ENCODE measurements around the gene QKI. TPM values are rescaled to one million over a fixed set of nuclear protein-coding genes. Genes with fewer than 3 reads are reported as not detected.

QKI gene
- total RNA-seq, 2 donors from 2014 or later: 366 to 434 TPM

DNA sequence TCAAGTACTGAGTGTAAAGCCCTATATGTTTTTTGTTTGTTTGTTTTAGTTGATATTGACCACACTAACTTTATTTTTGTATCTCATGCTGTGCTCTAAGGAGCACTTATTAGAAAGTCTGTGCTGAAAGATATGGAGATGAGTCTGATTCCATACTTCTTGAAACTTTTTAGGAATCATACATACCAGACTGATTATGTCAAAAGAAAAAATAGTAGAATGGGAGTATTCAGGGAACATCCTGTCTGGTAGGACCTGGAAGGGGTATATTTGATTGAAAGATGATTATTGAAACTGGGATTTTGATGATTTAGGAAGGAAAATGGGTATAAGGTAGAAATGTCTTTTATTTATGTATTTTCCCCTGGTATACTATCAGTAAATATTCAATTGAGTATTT is 111.4 kb downstream of the QKI start:
- H3K27me3 ChIP-seq: no peaks in the 10 kb centered on the region
- peaks cover 0 to 85% of the 10 kb centered on the region in 2 donors for H3K4me1 ChIP-seq
- DNase-seq (ENCODE audit: low spot score): no peak
- TF ChIP-seq CTCF (IDR thresholded peaks at IDR 0.05): no peak
- no peaks in the 10 kb centered on the region for H3K36me3 ChIP-seq
- H3K4me3 ChIP-seq: no peak overlapping the region
- H3K27ac ChIP-seq: no peak overlapping the region
- H3K9me3 ChIP-seq: no peaks in the 10 kb centered on the region

DNA sequence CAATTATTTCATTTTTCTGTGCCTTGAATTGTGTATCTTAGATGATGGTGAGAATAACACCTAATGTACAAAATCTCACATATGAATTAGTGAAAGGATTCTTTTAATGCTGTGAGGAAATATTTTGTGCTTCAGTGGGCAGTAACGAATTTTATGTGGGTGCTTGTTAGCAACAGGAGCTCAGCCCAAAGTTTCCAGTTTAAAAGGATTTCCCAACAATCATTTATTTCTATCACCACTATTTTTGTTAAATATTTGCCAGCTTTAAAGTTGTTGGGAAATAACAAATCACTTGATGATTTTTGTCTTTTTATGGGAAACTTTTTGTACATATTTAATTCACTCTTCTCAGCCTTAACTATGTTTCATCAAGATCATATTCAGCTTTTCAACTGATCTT is 111.8 kb downstream of the QKI start:
- TF ChIP-seq CTCF (IDR thresholded peaks at IDR 0.05): no peak
- H3K4me3 ChIP-seq: no peak overlapping the region
- no peaks in the 10 kb centered on the region for H3K9me3 ChIP-seq
- no peak overlapping the region for H3K27ac ChIP-seq
- no peaks in the 10 kb centered on the region for H3K27me3 ChIP-seq
- H3K36me3 ChIP-seq: no peaks in the 10 kb centered on the region
- peaks cover 0 to 88% of the 10 kb centered on the region in 2 donors for H3K4me1 ChIP-seq
- DNase-seq (ENCODE audit: low spot score): no peak

DNA sequence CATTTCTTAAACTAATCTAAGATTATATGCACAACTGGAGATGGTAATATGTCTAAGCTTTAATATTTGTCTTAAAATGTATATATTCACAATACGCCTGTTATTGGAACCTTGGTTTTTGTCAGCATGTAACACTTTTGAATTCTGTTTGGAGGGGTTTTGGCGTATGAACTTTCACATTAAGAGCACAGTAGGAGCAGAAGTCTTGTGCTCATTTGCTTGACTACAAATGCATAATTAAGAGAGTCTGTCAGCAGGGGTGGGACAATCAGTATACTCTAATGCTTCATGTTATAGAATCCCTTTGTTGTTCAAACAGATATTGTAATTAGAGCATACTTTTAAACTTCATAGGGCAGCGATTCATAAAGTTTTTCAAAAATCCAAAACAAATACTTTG is 112.8 kb downstream of the QKI start:
- Histone ChIP-seq H3K27ac (no peak overlapping the region), H3K36me3 (no peaks in the 10 kb centered on the region), H3K27me3 (no peaks in the 10 kb centered on the region), H3K4me3 (no peak overlapping the region), H3K9me3 (no peaks in the 10 kb centered on the region), H3K4me1 (peaks cover 0 to 89% of the 10 kb centered on the region in 2 donors)
- no peak for TF ChIP-seq CTCF (IDR thresholded peaks at IDR 0.05)
- DNase-seq (ENCODE audit: low spot score): no peak

DNA sequence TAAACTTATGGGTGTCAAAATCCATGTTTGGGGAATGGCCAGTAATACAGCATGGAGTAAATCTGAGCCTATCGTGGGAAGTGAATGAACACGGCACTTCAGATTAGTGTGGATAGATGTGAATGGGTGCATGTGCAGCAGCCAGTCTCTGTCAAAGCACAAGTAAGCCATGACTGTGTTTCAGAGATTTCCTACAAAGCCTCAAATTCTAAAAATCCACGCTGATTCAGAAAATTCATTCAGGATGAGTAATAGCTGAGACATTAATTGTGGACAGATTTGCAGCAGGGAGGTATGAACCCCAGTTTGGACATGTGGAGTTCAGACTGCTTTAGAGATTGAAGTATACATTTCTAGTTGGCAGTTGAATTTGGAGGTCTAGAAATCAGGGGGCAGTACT is 115.1 kb downstream of the QKI start:
- no peak overlapping the region for H3K4me3 ChIP-seq
- no peak overlapping the region for H3K27ac ChIP-seq
- H3K9me3 ChIP-seq: no peaks in the 10 kb centered on the region
- no peak for TF ChIP-seq CTCF (IDR thresholded peaks at IDR 0.05)
- no peak for DNase-seq (ENCODE audit: low spot score)
- H3K36me3 ChIP-seq: no peaks in the 10 kb centered on the region
- peaks cover 0 to 95% of the 10 kb centered on the region in 2 donors for H3K4me1 ChIP-seq
- H3K27me3 ChIP-seq: no peaks in the 10 kb centered on the region

- DNase-seq (ENCODE audit: low spot score): no peak
- H3K4me3 ChIP-seq: no peak overlapping the region
- peaks cover 0 to 100% of the 10 kb centered on the region in 2 donors for H3K4me1 ChIP-seq
- H3K9me3 ChIP-seq: no peaks in the 10 kb centered on the region
- no peak for TF ChIP-seq CTCF (IDR thresholded peaks at IDR 0.05)
- H3K27me3 ChIP-seq: no peaks in the 10 kb centered on the region
- peaks cover 1% of the 10 kb centered on the region for H3K36me3 ChIP-seq
- H3K27ac ChIP-seq: no peak overlapping the region
These were observed 115.9 kb downstream of the QKI start for GRCh38 chr6:163530406-163530805.

GRCh38 chr6:163531122-163531521 is 116.6 kb downstream of the QKI start:
- no peak overlapping the region for H3K4me3 ChIP-seq
- peaks cover 9% of the 10 kb centered on the region for H3K36me3 ChIP-seq
- TF ChIP-seq CTCF (IDR thresholded peaks at IDR 0.05): no peak
- no peaks in the 10 kb centered on the region for H3K27me3 ChIP-seq
- no peaks in the 10 kb centered on the region for H3K9me3 ChIP-seq
- peaks cover 0 to 97% of the 10 kb centered on the region in 2 donors for H3K4me1 ChIP-seq
- no peak for DNase-seq (ENCODE audit: low spot score)
- no peak overlapping the region for H3K27ac ChIP-seq
